COR-L47 (cell line): ENCODE measurements around the gene FAM24A.
"Not testable (repeated sequence)": the region's sequence is repeated elsewhere in the genome, so short reads cannot be mapped to it uniquely, and the experiment has no call there.

Experiments used
- DNase-seq: peaks from one replicate; lab custom pipeline; 2025; lab: John Stamatoyannopoulos, UW

The FAM24A gene, protein sequence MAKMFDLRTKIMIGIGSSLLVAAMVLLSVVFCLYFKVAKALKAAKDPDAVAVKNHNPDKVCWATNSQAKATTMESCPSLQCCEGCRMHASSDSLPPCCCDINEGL

GRCh38 chr10:122910310-122910709 is at the start of gene FAM24A:
TSS of gene FAM24A (plus strand) at chr10:122910610. CDS start at chr10:122911635, 1,025 bp downstream.
- DNase-seq = no peak

- no peak for DNase-seq
These were observed 48.7 kb upstream of the FAM24A start for GRCh38 chr10:122861711-122862161.

DNA sequence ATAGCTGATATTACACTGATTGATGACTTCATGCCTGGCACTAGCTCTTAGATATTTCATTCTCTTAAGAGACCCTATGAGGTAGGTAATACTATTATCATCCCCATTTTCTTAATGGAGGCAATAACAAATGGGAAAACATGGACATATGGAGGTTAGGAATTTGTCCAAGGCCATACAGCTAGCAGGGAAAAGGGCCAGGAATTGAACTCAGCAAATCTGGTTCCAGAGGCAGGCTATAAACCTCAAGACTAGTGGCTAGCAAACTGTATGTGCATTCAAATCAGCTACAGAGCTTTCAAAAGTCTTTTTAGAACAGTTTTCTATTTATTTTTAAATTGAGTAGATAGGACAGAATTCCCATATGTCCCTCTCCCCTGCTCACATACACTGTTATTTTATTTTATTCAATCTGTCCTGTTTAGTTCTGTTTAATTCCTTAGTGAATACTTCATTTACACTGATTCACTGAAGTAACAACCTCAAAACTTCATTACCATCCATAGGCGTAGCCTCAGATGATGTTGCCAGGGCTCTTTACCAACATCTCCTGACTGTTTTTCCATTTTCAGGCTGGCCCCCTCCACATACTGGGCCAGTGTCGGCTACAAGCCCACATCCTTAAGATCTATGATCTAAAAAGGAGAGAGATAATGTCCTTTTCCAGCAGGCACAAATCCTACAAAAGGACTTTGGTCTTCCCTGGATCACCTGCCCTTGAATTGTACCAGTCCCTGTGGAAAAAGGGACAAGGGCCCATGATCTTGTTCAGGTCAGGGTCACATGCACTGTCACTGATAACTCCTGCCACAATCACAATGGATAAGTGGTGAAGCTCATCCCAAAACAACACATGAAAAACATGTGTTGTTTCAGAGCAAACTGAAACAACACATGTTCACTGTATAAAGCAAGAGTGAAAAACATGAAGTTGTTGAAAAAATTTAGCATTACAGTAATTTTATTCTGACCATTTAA is 46.9 kb upstream of the FAM24A start:
- DNase-seq = no peak

DNA sequence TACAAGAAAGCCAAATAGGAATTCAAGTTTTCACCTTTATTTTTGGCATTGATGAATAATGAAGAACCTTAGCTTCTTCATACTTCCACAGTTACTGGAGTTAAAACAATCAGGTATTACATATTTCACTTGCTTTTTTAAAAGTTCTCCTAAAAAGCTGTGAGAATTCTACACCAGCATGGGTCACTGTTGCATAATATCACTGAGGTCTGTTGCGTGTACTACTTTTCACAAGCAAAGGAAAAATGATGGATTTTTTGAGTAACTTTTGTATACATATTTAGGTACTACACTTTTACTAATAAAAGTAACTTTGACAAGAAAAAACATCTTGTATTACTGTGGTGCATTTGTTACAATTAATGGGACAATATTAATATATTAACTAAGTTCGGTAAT is 46.2 kb upstream of the FAM24A start:
- no peak for DNase-seq

- no peak for DNase-seq
These were observed 45.5 kb upstream of the FAM24A start for GRCh38 chr10:122864901-122865300.

GRCh38 chr10:122866757-122867482 is 43.5 kb upstream of the FAM24A start:
- DNase-seq = not testable (repeated sequence)

GRCh38 chr10:122868768-122869167 is 41.6 kb upstream of the FAM24A start:
- not testable (repeated sequence) for DNase-seq

DNA sequence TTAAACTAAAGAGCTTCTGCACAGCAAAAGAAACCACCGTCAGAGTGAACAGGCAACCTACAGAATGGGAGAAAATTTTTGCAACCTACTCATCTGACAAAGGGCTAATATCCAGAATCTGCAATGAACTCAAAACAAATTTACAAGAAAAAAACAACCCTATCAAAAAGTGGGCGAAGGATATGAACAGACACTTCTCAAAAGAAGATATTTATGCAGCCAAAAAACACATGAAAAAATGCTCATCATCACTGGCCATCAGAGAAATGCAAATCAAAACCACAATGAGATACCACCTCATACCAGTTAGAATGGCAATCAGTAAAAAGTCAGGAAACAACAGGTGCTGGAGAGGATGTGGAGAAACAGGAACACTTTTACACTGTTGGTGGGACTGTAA is 38.5 kb upstream of the FAM24A start:
- not testable (repeated sequence) for DNase-seq

DNA sequence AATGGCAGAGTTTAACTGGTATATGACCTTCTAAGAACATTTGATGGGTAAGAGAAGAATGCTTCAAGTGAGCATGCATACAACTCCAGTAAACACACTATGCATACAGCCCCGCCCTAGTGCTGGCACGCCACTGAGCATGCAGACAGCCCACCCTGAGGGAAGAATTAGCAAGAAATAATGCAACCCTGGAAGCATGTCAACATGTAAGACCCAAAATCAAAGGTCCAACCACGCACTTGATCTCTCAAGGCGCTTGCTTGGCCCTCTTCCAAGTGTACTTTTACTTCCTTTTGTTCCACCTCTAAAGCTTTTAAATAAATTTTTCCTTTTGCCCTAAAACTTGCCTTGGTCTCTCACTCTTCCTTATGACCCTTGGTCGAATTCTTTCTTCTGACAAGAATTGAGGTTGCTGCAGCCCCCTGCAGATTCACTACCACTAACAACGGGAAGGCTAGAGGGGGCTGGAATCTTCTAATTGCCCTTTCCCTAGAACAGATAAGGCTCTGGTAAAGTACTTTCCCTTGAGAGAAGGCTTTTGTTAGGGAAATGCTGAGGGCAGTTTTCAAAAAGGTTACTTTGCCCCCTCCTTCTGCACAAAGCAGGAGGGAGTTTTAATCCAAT is 34.5 kb upstream of the FAM24A start:
- no peak for DNase-seq

- no peak for DNase-seq
These were observed 33.9 kb upstream of the FAM24A start for GRCh38 chr10:122876467-122876855.

- no peak for DNase-seq
These were observed 33.1 kb upstream of the FAM24A start for GRCh38 chr10:122877264-122877663.

DNA sequence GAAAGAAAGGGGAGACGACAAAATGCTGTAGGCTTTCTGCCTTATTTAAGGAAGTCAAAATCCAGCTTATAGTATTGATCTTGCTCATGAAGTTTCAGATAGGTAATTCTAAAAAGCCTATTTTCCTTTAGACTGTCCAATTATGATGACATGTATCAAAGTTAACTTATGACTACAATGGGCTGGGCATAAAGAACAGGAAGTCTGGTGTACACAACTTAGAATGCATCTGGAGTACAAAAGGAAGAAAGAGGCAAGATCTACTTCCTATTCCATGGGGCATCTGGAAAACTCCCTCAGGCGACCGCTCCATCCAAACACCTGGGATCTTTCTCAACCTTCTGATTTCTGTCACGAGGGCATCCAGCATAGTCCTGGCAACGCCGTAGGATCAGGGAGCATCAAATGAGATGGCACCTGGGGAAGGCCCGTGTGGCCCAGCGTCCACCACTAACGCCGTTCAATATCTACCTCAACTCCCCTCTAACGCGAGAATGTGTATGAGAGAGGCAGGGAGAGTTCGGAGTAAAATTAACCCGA is 31.5 kb upstream of the FAM24A start:
- no peak for DNase-seq

GRCh38 chr10:122879339-122880273 is 30.8 kb upstream of the FAM24A start, which contains the start of gene FAM24B:
TSS of gene FAM24B (minus strand) at chr10:122879581. CDS start at chr10:122850515, 29,066 bp downstream.
- peak; percentile 91 for DNase-seq

DNA sequence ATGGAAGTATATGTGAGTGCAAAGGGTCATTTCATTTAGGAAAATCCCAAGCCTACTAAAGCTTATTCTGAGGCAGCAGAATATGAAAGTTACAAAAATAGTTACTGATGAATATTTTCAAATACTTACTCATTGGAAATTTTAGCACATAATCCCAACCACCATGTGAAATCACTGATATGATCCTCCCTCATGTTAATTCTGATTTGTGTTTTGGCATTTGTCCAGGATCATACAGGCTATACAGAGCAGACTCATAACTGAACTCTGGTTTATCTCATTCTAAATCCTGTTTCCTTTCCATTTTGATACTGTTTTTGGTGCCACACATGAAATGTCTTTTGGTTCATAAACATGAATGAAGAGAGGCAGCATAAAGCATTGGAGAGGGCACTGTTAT is 27.6 kb upstream of the FAM24A start:
- DNase-seq = no peak

GRCh38 chr10:122884166-122884565 is 26.2 kb upstream of the FAM24A start:
- no peak for DNase-seq

DNA sequence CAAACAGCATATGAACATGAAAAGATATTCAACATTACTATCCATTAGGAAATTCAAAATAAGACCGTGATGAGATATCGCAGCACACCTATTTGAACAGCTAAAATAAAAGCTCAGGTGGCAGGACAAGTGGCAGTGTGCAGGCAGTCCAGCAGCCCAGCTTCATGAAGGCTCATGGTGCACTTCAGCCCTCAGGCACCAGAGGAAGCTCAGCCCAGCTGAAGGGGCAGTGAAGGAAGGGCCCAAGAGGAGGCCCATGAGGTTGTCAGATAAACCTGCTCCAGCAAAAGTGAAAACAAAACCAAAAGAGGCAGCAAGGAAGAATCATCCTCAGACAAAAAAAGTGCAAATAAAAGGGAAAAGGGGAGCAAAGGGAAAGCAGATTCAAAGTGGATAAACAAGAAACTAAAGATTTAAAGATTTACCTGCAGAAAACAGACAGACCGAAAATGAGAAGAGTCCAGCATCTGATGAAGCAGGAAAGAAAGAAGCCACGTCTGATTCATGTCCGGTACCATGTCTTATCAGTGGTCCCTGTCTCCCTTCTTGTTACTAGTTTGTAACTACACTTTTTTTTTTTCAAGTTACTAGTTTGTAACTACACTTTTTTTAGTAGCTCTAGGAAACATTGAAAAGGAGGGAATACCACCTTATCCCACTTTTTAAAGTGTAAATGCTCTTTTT is 16.0 kb upstream of the FAM24A start:
- DNase-seq = no peak

GRCh38 chr10:122903861-122904260 is 6.5 kb upstream of the FAM24A start:
- not testable (repeated sequence) for DNase-seq

DNA sequence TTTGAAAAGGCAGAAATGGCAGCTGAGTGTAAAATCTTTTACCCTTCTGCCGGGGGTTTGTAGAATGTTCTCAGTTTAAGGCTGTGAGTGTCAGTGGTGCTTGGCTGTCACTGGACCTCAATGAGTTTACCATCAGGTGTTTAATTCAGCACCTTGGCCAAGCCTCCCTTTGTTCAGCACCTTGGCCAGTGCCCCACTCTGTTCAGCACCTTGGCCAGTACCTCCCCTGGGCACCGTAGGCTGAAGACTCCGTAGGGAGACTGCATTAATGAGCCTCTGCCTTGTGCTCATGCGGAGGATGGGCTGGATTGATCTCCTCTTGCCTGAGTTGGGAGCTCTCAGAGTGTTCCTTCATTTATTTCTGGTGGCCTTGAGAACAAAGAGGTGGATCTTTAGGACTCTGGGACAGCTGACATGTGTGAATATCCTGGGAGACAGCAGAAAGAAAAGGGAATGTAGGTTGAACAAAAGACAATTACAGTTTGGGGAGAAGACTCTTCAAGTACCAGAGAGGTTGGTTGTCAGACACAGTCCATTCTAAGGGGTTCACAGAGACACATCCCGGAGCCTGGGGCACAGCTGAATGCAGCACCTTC is 1.6 kb downstream of the FAM24A start:
- DNase-seq = no peak

GRCh38 chr10:122915700-122916099 is 5.3 kb downstream of the FAM24A start:
- no peak for DNase-seq

DNA sequence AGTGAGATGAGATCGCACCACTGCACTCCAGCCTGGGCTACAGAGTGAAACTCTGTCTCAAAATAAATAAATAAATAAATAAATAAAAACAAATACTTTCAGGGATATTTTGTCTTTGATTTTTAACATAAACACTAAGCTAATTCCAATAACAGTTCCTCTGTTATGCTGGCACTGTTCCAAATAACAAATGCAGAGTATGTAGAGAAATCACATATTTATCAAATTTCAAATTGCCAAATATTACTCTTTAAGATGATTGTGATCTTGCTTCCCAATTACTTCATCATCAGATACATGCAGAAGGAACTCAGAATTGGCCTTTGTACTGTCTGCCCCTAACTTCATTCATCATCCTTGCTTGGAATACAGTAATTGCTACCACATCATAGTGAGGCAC is 19.7 kb downstream of the FAM24A start:
- no peak for DNase-seq
